ENCODE results near the gene C1orf226.

Gene C1orf226

GRCh38 chr1:162384601-162385279 is 3.2 kb downstream of the C1orf226 start:
- TF ChIP-seq, protein P1, sequence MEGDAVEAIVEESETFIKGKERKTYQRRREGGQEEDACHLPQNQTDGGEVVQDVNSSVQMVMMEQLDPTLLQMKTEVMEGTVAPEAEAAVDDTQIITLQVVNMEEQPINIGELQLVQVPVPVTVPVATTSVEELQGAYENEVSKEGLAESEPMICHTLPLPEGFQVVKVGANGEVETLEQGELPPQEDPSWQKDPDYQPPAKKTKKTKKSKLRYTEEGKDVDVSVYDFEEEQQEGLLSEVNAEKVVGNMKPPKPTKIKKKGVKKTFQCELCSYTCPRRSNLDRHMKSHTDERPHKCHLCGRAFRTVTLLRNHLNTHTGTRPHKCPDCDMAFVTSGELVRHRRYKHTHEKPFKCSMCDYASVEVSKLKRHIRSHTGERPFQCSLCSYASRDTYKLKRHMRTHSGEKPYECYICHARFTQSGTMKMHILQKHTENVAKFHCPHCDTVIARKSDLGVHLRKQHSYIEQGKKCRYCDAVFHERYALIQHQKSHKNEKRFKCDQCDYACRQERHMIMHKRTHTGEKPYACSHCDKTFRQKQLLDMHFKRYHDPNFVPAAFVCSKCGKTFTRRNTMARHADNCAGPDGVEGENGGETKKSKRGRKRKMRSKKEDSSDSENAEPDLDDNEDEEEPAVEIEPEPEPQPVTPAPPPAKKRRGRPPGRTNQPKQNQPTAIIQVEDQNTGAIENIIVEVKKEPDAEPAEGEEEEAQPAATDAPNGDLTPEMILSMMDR (IDR thresholded peaks at IDR 0.05): no peak
- TF ChIP-seq ZFX (IDR thresholded peaks at IDR 0.05; ENCODE audit: borderline replicate concordance): no peak
- H3K27ac ChIP-seq: no peak overlapping the region

GRCh38 chr1:162385280-162385623 is 3.7 kb downstream of the C1orf226 start:
- H3K27ac ChIP-seq: no peak overlapping the region
- TF ChIP-seq, protein P1 (IDR thresholded peaks at IDR 0.05): no peak
- no peak for TF ChIP-seq ZFX (IDR thresholded peaks at IDR 0.05; ENCODE audit: borderline replicate concordance)

DNA sequence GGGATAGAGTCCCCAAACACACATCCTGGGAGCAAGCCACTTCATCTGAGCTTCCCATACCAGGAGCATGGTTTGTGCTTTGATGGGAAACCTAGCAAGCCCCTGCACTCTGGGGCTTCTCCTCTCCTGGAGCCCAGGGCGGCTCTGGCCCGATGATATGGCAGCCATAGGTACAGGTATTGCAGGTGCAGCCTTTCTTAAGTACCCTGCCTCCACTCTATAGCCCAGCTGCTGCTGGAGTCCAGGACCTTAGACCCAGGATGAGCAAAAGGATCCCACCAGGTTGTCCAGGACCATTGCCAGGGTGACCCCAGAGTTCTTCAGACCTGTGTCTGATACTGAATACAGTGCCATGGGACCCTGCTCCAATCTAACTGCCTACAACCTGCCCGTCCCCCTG is 4.2 kb downstream of the C1orf226 start:
- H3K27ac ChIP-seq: no peak overlapping the region
- TF ChIP-seq ZFX (IDR thresholded peaks at IDR 0.05; ENCODE audit: borderline replicate concordance): no peak
- TF ChIP-seq, protein P1 (IDR thresholded peaks at IDR 0.05): no peak

DNA sequence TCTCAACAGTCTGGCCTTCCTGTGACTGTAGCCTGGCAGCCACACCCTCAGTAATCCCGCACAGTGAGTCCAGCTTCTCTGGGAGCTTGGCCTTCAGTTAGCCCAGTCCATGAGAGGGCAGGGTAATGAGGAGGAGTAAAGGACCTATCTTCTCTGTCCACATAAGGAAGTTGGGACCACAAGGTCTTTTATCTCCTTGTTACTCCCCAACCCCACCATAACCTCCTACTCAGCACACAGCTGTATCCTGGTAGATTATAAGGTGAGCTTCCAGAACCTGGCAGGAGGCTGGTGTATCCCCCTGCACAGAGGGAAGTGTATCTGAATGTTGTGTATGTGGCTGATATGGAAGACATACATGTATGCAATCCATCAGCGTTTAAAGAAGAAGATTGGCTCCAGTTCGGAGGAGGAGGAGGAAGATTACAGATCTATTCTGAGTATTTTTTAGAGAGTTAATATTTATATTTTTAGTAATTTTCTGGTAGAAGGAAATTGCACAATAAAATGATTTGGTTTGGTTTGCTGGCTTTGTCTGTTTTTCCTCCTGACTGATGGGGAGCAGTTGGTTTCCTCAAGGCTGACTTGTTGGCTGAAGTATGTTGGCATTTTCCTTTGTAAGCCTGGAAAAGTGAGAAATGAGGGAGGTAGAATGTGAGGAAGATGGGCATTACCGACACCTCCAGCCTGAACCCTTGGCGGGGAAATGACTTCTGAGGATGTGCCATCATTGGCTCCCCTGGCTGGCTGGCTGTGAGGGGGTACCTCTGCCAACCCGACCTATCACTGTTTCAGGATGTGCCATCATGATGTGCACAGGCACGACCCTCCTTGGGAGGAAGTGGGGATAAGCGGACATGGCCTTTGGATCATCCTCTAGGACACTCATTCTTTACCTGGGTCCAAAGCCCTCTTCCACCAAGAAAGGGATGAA is 5.0 kb downstream of the C1orf226 start:
- no peak for TF ChIP-seq ZFX (IDR thresholded peaks at IDR 0.05; ENCODE audit: borderline replicate concordance)
- TF ChIP-seq, protein P1 (IDR thresholded peaks at IDR 0.05): no peak
- no peak overlapping the region for H3K27ac ChIP-seq

GRCh38 chr1:162387226-162388082 is 5.9 kb downstream of the C1orf226 start:
- no peak for TF ChIP-seq ZFX (IDR thresholded peaks at IDR 0.05; ENCODE audit: borderline replicate concordance)
- TF ChIP-seq, protein P1 (IDR thresholded peaks at IDR 0.05): no peak
- H3K27ac ChIP-seq: no peak overlapping the region

DNA sequence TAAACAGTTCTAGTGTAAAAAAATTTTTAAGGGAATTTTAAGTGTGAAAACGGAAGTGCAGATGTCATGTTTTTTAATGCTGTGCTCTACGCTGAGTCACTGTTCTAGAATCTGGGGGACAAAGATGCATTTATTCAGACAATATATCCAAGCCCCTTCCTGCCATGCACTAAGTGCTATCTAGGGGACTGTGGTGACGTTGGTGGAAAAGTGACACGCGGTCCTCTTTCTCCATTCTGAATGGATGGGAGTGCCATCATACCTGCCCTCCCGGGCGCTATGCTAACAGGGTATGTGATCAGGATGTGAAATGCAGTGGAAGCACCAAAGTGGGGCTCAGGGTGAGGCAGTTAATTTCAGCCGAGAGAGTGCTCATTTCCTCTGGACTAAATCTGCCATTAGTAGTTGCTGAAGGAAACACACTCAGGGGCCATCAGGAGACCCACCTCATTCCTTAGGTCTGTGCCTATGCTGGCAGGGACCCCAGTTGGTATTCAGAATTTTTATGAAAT is 6.6 kb downstream of the C1orf226 start:
- TF ChIP-seq ZFX (IDR thresholded peaks at IDR 0.05; ENCODE audit: borderline replicate concordance): no peak
- TF ChIP-seq, protein P1 (IDR thresholded peaks at IDR 0.05): no peak

More for the DNA sequence above, 6.6 kb downstream of the C1orf226 start:
- H3K27ac ChIP-seq: no peak overlapping the region

Data from 22Rv1 (cell line).